Hypothalamus (tissue), 51 donors: ENCODE data around the gene TAF8.
"Not testable (repeated sequence)": the region's sequence is repeated elsewhere in the genome, so short reads cannot be mapped to it uniquely, and the experiment has no call there.

Experiments used
- DNase-seq, 51 donors: peaks; one replicate each; lab custom pipeline; 2025; lab: John Stamatoyannopoulos, UW

TAF8 gene

GRCh38 chr6:42050297-42051267 is at the start of gene TAF8:
TAF8 (plus strand) TSS chr6:42050524; CDS start chr6:42050542, 18 bp downstream.
- DNase-seq: peak; percentile 69 to 99 (median 89)

- no peak for DNase-seq
Observed at GRCh38 chr6:42001506-42001905, 48.8 kb upstream of the TAF8 start.

- not testable (repeated sequence) for DNase-seq
Observed at GRCh38 chr6:42003658-42004057, 46.7 kb upstream of the TAF8 start.

GRCh38 chr6:42007286-42008137 is 42.8 kb upstream of the TAF8 start:
- DNase-seq: peak in 4 of 51 donors; percentile 9 to 32 (median 20)

DNA sequence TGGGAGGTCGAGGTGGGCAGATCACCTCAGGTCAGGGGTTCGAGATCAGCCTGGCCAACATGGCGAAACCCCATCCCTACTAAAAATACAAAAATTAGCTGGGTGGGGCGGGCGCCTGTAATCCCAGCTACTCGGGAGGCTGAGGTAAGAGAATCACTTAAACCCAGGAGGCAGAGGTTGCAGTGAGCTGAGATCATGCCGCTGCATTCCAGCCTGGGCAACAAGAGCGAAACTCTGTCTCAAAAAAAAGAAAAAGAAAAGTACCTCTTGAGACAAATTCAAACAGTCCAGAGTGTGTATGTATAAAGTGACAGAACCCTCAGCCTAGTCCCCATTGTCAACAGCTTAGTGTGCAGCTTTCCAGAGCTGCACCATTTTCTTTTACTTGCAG is 42.2 kb upstream of the TAF8 start:
- not testable (repeated sequence) for DNase-seq

DNA sequence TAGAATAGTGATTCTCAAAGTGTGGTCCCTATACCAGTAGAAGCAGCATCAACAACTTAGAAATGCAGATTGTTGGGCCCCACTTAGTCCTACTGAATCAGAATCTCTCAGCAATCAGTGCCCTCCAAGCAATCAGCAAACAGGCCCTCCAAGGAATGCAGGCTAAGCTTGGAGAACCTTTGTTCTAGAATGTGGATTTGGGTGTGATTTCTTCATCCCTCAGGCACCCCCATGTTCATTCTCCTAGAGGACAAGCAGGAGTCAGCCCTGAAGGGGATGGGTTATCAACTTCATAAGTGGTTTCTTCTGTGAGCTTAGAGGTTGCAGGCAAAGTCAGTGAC is 40.5 kb upstream of the TAF8 start:
- no peak for DNase-seq

GRCh38 chr6:42010185-42010891 is 40.0 kb upstream of the TAF8 start:
- DNase-seq: no peak

DNA sequence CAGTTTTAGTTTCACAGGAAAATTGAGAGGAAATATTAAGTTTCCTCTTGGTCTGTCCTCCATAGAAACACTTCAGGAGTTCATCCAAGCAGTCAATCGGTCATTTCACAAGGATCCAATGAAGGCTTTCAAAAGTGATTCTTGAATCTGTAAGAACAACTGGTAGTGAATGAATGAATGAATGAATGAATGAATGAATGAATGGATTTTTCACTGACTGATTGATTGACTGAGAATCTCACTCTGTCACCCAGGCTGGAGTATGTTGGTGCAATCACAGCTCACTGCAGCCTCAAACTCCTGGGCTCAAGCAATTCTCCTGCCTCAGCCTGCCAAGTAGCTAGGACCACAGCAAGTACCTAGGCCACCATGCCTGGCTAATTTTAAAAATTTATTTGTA is 39.4 kb upstream of the TAF8 start:
- DNase-seq: no peak

DNA sequence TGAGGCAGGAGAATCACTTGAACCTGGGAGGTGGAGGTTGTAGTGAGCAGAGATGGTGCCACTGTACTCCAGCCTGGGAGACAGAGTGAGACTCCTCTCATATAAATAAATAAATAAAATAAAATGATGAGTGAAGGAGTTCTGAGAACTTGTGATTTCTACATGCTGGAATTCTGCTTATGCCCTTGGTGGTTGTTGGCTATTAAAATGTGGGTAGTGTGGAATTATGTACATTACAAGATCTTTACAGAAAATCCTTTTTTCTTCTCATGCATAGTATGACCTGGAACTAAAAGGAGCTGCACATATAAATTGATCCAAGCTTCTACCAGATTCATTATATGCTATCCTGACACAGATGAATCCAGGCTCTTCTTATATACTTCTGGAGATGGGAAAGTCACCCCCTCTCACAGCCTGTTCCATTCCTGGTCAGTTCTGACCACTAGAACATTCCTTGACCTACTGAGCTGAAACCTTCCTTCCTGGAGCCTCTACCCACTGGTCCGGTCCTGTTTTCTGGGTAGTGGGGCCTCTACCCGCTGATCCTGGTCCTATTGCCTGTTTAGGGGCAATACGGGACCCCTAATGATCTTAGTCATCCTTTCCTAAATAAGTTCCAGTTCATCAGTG is 37.7 kb upstream of the TAF8 start:
- no peak for DNase-seq

DNA sequence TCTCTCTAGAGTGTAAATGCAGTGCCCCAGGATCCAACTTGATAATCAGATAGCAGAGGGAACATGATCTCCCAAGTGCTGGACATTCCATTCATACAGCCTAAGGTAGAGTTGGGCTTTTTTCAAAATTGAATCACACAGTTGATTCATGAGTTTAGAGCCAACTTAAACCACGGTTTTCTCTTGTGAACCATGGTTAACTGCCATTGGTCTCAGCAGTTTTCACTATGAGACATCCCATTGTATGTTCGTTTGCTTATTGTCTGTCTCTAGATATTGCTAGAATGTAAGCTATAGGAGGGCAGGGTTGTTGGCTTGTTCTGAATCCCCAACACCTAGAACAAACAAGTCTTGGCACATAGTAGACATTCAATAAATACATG is 37.2 kb upstream of the TAF8 start:
- no peak for DNase-seq

DNA sequence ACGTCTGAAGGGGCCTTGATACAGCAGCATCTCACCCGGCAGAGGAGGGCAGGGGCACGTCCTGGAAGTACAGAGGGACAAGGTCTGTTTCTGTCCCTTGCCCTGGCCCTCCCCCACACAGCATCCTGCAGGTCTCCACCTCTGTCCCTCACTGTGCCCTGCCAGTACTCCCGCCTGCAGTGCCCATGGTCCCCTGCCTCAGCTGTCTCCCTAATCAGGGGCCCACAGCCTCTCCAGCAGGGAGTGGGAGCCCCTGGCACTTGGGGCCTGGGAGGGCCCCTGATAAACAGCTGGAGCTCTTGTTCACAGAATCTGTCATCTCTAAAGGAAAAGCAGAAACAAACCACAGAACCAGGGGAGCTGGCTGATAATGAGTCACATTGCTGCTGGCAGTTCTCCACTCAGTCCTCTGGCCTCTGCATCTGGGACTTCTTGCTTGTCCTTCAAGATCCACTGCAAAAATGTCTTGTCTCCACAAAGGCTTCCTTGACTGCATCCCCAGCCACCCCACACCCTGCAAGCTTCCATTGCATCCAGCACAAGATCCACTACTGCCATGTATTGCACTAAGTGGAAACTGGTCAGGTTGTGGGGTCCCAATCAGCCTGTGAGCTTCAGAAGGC is 33.2 kb upstream of the TAF8 start:
- no peak for DNase-seq

DNA sequence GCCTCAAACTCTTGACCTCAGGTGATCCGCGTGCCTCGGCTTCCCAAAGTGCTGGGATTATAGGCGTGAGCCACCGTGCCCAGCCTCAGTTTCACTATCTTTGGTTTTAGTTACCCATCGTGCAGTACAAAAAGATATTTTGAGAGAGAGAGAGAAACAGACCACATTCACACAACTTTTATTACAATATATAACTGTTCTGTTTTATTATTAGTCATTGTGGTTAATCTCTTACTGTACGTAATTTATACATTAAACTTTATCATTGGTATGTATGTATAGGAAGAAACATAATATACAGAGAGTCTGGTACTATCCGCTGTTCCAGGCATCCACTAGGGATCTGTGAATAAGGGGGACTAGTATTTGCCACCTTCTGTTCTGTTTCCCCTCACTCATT is 29.4 kb upstream of the TAF8 start:
- DNase-seq: no peak

DNA sequence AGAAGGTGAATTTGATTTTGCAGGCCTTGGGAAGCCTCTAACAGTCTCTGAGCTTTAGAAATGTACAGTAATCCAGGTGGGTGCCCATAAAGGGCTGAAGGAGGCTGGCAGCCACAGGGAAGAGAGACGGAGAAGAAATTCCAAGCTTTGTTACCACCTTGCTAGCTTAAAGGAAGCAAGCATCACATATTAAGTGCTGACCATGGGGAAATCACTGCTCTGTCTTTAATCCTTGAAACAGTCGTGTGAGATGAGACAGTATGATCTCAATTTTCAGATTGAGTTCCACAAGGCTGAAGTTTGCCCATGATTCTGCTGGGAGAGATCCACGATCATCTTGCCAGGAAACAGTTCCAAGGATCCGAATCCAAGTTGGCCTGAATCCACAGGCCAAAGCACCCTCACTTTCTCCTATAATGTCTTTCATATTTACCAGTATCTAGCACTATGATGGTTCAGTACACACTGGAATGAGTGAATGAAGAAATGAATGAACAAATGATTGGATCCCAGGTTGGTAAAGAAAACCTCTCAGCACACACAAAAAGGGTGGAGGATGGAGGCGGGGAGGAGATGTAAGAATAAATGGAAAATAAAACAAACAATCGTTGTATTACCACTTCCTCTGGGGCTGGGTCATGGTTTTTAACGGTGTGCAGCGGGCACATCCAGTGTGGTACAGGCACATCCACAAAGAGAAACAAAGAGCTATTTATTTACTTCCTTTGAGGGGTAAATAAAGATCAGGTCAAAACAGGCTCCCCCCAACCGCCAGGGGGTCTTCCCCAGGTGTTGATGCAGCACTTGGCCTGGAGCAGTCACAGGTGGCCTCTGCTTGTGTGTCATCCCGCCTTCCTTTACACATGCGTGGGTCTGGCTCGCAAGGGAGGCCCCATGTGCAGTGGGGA is 28.2 kb upstream of the TAF8 start:
- DNase-seq: no peak

- no peak for DNase-seq
Observed at GRCh38 chr6:42022755-42023384, 27.5 kb upstream of the TAF8 start.

- DNase-seq: no peak
Observed at GRCh38 chr6:42025066-42025844, 25.1 kb upstream of the TAF8 start.

DNA sequence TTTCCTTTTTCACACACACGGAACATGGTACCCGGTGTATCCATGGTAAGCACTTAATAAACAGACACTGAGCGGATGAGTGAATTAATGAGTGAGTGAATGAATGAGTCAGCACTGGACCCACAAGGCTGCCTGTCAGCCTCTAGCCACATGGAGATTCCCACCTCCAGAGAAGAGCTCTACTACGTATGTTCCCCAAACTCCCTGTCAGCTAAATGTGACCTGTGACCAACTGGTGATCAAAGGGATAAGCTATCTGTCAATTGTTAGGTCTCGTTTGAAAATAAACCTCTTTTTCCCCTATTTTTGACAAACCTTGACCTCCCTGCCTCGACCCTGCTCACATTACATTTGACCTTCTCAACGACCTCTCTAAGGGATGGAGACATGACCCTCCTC is 24.5 kb upstream of the TAF8 start:
- DNase-seq: no peak

GRCh38 chr6:42026540-42026939 is 23.8 kb upstream of the TAF8 start:
- no peak for DNase-seq
